Neural crest cell (in vitro differentiated cells): ENCODE results near the gene IMMT. TPM values are rescaled to one million over a fixed set of nuclear protein-coding genes. Genes with fewer than 3 reads are reported as not detected.

Source experiments
- DNase-seq: peaks from one replicate; pipeline ENCODE4 v3.0.0; 2021; ENCODE audit warnings: low read depth, mixed read lengths, low spot score
- H3K27ac Mint-ChIP-seq: one replicate; pipeline ENCODE4 v1.8.0; 2021; ENCODE audit warnings: mild to moderate bottlenecking, mixed read lengths; ENCODE audit not compliant: unreplicated experiment
- H3K27me3 Mint-ChIP-seq: 2 replicates; pipeline ENCODE4 v1.8.0; 2021; ENCODE audit warnings: low read depth, mild to moderate bottlenecking, mixed read lengths
- H3K36me3 Mint-ChIP-seq: 2 replicates; pipeline ENCODE4 v1.8.0; 2021; ENCODE audit warnings: low read depth, mild to moderate bottlenecking, mixed read lengths
- H3K4me1 Mint-ChIP-seq: 2 replicates; pipeline ENCODE4 v1.8.0; 2021; ENCODE audit warnings: mixed read lengths
- H3K4me3 Mint-ChIP-seq: one replicate; pipeline ENCODE4 v1.8.0; 2021; ENCODE audit warnings: mild to moderate bottlenecking, mixed read lengths
- H3K9me3 Mint-ChIP-seq: 2 replicates; pipeline ENCODE4 v1.8.0; 2021; ENCODE audit warnings: mixed read lengths
- CTCF ChIP-seq: fragments of 200-600 bp; sonication (generic); conservative IDR thresholded peaks from 2 replicates; pipeline ENCODE4 v1.5.0; 2021; ENCODE audit warnings: antibody characterized with exemption, mild to moderate bottlenecking
- total RNA-seq: library from RNA; stranded (reverse); gene quantifications from 2 replicates; pipeline ENCODE4 v1.2.1, GENCODE V29; 2021

Gene IMMT
- total RNA-seq, 1 donor from 2014 or later, result 120 TPM

- Mint-ChIP-seq H3K9me3 (no peaks in the 10 kb centered on the region), H3K27me3 (no peaks in the 10 kb centered on the region), H3K4me3 (no peak overlapping the region), H3K27ac (no peak overlapping the region), H3K4me1 (peaks cover 27% of the 10 kb centered on the region), H3K36me3 (no peaks in the 10 kb centered on the region)
- no peak for TF ChIP-seq CTCF
- no peak for DNase-seq
Measured at GRCh38 chr2:86239745-86240144, 44.5 kb upstream of the IMMT start.

- DNase-seq, result no peak
- Mint-ChIP-seq H3K4me3 (no peak overlapping the region), H3K27me3 (no peaks in the 10 kb centered on the region), H3K36me3 (no peaks in the 10 kb centered on the region), H3K4me1 (peaks cover 31% of the 10 kb centered on the region), H3K27ac (no peak overlapping the region), H3K9me3 (no peaks in the 10 kb centered on the region)
- TF ChIP-seq CTCF, result no peak
Measured at GRCh38 chr2:86239326-86239725, 44.1 kb upstream of the IMMT start.

DNA sequence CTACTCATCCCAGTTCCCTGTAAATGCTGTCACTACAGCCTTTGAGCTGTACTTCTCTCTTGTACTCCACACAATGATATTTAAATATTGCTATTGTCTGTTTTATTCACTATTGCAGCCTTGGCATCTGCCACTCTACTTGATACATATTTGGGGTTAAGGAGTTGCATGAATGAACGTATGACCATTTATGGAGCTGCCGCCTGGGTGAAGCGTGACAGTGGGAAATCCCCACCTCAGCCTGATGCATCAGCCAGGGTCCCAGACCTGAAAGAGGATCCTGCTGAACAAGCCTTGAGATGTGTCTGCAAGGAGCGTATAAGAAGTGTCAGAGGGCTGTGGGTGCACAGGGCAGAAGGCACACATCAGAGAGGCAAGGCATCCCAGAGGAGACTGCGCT lies 43.1 kb upstream of the IMMT start:
- Mint-ChIP-seq H3K4me1 (peaks cover 40% of the 10 kb centered on the region), H3K36me3 (no peaks in the 10 kb centered on the region), H3K27me3 (no peaks in the 10 kb centered on the region), H3K27ac (peak overlapping the region; percentile 81), H3K9me3 (no peaks in the 10 kb centered on the region), H3K4me3 (no peak overlapping the region)
- TF ChIP-seq CTCF, result no peak
- no peak for DNase-seq

- DNase-seq, result no peak
- H3K27me3 Mint-ChIP-seq, result no peaks in the 10 kb centered on the region
- no peak for TF ChIP-seq CTCF
- H3K4me1 Mint-ChIP-seq, result peaks cover 43% of the 10 kb centered on the region
- H3K27ac Mint-ChIP-seq, result no peak overlapping the region
- H3K36me3 Mint-ChIP-seq, result no peaks in the 10 kb centered on the region
- H3K4me3 Mint-ChIP-seq, result no peak overlapping the region
- no peaks in the 10 kb centered on the region for H3K9me3 Mint-ChIP-seq
Measured at GRCh38 chr2:86237172-86237571, 41.9 kb upstream of the IMMT start.

DNA sequence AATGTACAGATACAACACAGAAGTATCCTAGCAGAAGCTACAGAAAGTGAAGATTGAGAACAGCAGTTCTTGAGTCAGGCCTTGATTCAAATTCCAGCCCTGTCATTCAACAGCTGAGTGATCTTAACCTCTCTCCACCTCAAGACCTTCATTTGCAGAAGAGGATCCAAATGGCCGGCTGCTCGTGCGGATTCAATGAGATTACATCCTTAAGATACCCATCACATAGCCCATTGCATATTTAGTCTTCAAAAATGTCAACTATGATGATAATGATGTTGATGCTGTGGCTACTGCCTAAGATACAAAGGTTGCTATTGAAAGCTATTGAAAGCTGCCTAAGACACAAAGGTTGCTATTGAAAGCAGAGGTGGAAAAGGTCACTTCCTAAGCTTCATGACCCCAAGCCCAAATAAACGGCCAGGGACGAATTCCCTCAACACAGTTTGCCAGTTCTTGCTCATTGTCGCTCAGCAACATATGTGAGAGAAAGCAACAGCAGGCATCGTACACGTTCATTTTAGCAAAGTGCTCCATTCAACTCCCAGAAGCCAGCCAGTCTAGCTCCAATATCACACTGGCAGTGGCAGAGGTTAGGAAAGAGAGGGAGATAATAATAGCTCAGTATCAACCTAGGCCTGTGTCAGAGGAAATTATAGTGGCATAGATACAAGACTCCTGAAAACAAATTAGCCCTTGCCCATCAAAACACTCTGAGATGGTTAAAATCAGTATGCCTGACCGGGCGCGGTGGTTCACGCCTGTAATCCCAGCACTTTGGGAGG lies 40.1 kb upstream of the IMMT start:
- H3K4me1 Mint-ChIP-seq, result peaks cover 49% of the 10 kb centered on the region
- peak overlapping the region; percentile 25 for H3K4me3 Mint-ChIP-seq
- no peaks in the 10 kb centered on the region for H3K36me3 Mint-ChIP-seq
- H3K27me3 Mint-ChIP-seq, result no peaks in the 10 kb centered on the region
- H3K9me3 Mint-ChIP-seq, result no peaks in the 10 kb centered on the region
- no peak overlapping the region for H3K27ac Mint-ChIP-seq
- no peak for DNase-seq
- TF ChIP-seq CTCF, result no peak
